GM18499 (cell line): ENCODE data around the gene LYRM4.
A peak's percentile ranks its signal among the peaks of the same experiment; 100 is the strongest.

ENCODE experiments used
- ATAC-seq: cut with Tn5 transposase; IDR thresholded peaks from one replicate; pipeline ENCODE4 v1.9.1; 2021; ENCODE audit warnings: moderate number of reproducible peaks; ENCODE audit not compliant: insufficient read depth, unreplicated experiment

Gene LYRM4

DNA sequence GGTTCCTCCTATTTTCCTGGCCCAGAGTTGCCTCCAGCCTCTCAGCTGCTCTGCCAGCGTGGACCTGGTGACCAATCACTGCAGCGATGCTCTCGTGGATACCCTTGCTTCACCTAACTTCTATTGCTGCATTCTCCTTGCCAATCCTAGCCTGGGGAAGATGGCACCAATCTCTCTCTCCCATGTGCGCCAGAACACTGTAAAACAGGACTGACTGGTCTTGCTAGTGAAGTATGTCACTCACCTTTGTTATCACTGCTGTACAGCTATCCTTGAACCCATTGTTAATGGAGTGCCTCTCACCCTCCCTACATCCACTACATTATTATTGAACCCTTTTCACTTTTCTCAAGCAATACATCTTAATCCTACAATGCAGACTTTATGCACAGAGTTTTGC lies 80.1 kb downstream of the LYRM4 start:
- ATAC-seq: no peak

DNA sequence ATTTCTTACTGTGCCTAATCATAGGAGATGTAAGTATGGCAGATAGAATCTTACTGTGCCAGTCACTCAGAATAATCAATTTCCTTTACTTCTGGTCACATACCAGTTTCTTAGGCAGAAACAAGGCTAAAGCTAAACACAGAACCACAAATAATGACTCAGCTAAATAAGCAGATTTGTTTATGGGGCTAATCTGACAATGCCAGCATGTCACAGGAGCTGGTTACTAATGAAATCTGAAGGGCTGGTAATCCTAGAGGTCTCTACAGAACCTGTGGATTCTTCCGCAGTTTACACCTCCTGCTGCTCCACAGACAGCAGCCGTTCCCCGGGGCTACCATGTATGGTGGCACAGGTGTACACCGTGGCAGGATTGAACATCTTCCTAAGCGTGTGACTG lies 80.8 kb downstream of the LYRM4 start:
- no peak for ATAC-seq

DNA sequence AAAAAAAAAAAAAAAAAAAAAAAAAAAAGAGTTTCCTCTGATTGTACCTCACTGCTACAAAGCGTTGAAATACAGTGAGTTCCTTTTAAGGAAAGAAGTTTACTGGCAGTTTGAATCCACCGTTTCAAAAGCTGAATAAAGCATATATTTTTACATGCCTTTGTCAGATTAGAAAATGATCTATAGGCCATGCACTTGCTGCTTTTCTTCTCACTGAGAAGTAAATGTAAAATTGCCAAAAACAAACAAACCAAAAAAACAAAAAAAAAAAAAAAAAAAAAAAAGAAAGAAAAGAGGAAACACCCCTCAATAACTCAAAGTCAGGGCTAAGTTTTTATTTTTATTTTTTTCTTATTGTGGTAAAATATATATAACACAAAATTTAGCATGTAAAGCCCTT lies 81.9 kb downstream of the LYRM4 start:
- ATAC-seq: no peak

DNA sequence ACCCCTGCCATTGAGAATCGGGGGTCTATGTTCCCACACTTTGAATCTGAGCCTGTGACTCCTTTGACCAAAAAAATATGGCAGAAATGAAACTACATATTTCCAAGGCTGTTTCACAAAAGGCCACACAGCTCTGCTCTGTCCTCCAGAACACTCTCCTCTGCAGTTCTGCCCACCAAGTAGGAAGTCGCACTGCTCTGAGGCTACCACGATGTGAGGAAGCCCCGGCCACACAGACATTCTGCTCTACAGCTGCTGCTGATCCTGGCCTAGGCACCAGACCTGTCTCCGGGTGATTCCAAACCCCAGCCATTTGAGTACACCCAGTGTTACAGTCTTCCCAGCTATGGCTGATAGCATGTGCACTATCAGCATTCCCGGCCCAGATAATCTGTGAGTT lies 85.1 kb downstream of the LYRM4 start:
- no peak for ATAC-seq

DNA sequence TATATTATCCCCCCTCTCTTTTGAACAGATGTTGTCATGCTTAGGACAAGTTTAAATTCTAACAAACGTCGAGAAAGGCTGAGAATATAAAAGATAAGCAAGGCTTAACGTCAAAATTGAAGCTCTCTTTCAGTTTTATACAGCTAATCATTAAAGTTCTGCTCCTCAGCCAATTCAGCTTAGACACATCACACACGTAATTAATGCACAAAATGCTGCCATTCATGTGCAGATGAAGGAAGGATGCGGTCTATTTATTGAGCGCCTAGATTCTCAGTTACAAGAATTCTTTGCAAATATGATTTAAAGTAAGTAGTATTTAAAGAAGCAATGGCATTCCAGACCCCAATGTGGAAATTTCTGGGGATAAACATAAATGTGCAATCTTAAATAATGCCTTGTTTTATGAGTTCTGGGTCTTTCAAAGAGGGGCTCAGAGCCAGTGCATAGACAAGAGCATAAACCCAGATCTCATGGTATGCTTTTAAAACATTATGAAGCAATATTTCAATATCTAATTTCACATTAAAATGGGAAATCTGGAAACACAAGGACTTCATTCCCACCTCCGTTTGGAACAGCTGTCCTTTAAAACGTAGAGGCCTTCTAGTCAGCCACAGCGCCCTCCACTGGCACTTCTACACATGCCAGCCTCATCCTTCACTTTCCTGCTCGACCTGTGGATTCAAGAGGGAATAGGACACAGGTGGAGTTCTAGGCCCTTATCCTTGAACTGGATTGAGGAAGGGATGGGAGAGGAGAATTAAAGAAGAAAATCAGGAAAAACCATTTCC lies 85.8 kb downstream of the LYRM4 start:
- no peak for ATAC-seq

DNA sequence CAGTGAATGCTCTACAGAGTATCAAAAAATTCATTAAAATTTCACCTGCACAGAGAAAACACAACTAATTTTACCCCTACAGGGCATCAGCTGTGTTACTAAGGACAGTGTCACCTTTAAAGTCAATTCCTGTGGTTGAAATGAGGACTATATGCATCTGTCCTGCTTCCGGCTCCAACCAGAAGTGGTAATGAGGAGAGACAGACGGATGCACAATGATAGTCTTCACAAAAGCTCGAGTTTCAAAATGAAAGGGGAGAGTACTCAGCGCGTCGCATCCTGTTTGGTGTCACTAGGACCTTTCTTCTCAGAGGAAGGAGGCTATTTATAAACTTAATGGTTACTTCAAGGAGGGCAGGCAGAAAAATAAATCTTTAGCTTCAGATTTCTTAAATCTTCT lies 86.5 kb downstream of the LYRM4 start:
- peak; percentile 90 for ATAC-seq

DNA sequence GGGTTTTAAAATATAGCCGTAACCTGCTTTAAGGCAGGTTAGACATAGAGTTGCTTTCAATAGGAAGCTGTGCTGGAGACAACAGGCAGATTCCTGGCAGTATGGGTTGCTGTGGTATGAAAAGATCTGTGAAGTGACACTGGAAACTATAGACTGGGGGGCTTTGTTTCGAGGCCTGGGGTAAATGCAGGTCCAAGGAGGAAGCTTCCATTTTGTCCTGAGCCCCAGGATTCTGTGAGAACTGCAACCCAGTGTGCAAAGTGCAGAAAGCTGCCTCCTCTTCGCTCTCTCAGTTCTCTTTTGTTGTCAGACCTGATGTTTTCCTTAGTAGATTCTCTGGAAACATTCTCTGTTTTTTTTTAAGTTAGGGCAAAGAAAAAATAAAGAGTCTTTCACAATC lies 86.9 kb downstream of the LYRM4 start:
- no peak for ATAC-seq

DNA sequence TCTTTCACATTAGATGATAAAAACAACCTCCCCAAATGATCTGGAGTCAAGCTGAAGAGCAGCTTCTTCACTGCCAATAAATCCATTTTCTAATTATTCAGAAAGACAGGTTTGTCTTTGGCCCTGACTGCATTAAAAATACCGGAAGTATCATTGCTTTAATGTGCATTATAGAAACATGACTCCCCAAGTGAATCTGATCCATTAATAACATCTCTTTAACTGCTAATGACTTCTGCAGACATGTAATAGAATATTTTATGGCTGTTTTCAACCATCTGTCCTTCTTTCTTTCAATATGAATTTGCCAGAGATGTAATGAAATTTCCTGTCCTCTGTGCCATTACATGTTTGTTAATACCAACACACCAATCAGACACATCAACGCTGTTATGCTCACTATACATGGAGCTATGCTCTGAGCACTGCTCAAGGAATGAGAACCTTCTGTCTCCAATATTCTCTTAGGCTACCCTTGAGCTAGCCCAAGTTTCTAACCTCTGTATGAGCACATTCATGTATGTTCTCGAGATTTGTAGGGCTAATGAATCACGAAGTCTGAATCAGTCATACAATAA lies 87.8 kb downstream of the LYRM4 start:
- no peak for ATAC-seq

DNA sequence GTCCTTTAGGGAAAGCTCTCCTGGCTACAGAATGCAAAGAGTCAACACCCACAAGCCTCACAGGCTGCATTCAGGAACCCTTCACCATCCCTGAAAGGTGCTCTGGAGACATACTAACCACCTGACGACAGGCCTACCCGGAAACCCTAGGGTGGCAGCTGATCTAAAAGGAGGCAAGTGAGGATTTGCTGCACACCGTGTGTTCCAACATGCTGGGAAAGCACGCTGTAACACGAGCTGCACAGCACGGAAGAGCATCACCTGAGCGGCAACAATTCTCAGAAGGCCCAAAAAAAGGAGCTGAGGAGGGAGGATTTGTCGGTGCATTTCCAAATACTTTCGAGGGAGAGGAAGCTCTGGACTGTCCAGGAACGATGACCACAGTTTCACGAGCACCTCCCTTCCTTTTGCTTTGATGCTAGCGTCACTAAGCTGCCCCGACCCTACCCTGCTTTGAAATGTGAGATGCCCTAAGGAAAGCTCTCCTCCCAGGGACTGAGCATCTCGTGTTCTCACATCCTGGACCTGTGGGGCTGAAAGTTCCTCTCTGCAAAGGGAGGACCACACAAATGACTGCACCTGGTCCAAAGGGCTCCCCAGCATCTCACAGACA lies 88.6 kb downstream of the LYRM4 start:
- ATAC-seq: no peak

DNA sequence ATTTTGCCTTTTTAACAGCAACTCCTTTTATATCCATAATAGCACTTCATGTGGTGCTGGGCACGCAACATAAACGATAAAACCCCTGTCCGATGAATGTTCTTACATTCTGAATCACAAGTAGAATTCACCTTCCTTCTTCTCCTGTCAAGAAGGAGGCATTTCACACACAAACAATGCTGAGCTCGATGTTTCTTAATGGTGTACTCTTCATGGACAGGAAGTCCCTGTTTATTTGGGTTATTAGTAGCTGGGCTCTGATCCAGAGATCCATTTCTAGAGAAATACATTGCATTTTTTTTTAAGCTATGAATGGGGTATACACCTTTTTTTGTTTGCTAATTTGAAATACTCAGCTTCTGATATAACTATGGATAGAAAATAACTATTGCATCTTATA lies 93.2 kb downstream of the LYRM4 start:
- ATAC-seq: no peak

DNA sequence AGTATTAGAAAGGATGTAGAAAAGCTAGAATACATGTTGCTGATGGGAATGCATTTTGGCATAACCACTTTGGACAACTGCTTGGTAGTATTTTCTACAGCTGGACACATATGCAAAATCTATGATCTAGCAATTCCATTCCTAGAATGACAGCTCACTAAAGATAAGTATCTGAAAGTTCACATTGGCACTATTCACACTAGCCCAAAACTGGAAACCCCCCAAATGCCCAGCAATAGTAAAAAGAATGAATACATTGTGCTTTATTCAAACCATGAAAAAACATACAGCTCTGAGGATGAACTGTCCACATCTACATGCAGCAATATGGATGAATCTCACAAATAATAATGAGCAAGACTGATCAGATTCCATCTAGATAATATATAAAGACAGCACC lies 96.7 kb downstream of the LYRM4 start:
- ATAC-seq: no peak

DNA sequence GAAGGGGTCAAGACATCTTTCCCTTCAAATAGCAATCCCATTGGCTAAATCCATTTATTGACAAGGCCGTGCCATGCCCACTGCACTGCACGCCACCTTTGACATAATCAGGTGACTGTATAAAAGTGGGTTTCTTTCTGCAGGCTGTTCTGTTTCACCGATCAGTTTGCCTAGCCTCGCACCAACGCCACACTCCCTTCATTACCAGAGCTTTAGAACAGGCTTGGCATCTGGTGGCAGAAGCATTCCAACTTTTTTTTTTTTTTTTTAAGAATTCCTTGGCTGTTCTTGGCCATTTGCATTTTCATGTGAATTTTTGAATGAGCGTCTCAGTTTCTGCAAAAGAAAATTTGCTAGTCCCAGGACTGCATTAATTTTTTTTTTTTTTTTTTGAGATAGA lies 97.5 kb downstream of the LYRM4 start:
- no peak for ATAC-seq

DNA sequence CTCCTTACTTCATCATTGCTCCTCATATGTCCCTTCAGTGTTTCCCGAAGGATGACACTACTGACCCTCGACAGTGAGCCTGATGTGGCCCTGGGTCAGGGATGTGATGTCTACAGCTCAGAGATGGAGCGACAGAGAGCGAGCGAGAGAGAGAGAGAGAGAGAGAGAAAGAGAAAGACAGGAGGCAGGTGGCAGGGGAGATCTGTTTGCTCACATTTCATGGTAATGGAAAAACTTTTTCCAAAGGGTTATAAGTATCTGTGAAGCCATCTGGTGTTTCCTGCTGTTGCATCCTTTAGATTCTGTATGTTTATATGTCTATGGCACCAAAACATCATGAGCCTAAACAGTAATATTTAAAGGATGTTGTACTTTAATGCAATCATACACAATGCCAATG lies 98.4 kb downstream of the LYRM4 start:
- no peak for ATAC-seq

DNA sequence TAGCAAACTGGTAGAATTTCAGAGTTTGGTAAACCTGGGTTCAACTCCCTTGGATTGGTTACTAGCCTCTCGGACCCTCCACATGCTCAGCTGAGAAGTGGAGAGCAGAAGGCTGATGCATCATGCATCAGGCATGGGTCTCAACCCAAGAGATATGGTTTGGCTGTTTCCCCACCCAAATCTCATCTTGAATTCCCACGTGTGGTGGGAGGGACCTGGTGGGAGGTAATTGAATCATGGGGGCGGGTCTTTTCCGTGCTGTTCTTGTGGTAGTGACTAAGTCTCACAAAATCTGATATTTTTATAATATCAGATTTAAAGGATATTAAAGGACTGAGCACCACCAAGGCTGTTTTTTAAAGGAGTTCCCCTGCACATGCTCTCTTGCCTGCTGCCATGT lies 100.5 kb downstream of the LYRM4 start:
- ATAC-seq: no peak

DNA sequence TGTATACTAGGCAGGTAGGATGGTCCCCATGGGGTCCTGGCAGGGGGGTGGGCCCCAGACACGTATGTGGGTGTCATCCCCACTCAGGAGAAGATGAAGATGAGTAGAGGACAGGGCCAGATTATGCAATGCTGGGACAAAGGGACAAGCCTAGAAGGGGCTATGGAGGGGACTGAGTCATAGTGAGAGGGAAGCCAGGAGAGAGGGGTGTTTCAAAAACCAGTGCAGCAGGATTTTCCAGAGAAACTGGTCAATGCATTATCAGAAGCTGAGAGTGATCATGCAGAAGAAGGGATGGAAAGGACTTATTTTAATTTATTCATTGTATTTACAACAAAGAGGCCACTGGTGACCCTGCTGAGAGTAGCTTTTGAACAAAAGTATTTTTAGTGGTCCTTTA lies 101.6 kb downstream of the LYRM4 start:
- no peak for ATAC-seq

DNA sequence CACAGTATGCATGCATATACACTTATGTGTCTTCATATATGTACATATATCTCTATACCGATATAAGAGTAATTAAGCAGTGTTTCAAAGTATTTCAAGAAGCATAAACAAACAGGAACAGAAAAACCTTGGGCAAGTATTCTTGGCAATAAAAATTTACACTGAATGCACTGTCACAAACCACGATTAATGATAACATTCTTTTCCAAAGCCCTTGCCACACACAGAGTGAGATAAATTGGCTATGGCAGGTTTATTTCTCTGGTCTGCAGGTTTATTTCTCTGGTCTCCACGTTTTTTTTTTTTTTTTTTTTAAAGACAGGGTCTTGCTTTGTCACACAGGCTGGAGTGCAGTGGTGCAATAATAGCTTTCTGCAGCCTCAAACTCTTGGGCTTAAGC lies 102.6 kb downstream of the LYRM4 start:
- ATAC-seq: no peak

DNA sequence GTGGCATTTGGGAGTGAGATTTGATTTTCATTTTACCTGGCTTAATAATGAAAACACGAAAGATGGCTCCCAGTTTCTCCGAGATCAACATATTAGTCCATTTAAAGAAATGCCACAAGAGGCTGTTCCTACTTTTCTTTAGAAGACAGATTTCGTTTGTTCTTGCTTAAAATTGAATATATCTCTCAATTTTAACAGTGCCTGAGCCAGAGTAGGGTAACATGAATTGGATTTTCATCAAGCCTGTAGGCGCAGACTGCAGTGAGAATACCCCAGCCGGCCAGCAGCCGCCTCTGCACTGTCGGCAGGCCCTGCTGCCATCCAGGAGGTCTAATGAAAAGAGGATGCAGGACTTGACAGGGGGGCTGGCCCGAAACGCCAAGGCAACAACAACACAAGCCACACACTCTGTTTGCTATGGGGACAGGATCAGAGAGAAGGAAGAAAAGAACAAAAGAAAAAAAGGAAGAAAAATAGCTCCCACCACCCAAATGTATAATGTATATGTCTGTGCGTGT lies 103.1 kb downstream of the LYRM4 start:
- ATAC-seq: no peak

DNA sequence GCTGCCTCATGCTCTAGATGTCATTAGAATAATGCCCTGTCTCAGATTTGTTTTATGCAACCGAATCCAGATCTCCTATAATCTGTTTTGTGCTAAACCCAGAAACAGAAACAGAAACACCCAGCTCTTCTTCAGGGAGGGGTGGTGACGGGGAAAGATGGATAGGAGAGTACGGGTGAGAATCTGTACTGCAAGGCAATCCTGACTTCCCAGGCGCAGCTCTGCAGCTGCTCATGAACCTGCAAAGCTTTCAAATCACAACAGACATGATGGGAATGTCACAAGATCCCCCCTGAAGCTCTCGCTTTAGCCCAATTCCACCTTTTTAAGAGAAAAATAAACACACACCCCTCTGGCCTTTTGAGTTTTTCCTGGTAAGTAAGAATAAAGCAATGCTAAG lies 104.1 kb downstream of the LYRM4 start:
- no peak for ATAC-seq

DNA sequence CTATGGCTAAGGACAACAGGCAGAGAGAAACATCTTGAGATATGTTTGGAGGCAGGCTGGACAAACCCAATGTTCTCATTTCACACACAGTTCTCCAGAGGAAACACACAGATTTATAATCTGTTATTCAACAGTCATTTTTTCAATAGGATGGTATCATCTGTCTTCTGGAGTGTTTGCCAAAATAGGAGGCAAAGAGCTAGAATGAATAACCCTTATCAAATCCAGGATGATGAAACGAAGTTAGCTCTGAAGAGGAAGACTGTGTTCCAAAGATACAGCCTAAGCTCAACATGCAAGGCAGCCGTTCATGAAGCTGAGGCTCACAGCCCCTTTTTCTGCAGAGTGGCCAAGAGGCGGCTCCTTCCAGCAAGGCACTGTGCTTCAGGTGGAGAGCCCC lies 104.8 kb downstream of the LYRM4 start:
- ATAC-seq: no peak

DNA sequence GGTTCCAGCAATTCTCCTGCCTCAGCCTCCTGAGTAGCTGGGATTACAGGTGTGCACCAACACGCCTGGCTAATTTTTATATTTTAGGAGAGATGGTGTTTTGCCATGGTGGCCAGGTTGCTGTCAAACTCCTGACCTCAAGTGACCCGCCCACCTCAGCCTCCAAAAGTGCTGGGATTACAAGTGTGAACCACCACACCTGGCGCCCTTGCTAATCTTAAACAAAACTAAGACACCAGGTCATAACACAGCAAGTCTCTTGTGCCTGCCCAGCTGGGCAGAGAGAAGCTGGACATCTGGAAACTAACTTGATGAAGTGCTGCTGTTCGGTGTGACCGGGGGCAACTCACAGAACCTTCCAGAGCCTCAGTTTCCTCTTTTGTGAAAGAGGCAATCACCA lies 107.6 kb downstream of the LYRM4 start:
- no peak for ATAC-seq

DNA sequence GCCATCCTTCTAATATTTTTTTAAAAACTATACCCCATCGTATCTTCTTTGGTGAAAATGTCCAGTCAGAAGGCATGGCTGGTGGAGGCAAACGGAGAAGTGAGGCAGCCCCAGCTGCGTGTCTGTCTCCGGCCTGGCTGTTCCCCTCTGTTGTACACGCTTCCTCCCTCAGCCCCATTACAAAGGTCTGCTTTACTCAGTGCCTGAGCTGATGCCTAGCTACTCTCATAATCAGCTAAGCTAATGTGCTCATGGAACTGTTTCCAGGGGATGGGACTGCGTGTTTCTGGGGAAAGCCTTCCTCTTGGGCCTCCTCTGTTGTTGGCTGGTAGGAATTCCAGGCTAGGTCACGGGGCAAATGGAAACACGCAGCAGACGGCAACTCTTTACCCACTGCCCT lies 108.3 kb downstream of the LYRM4 start:
- ATAC-seq: no peak

DNA sequence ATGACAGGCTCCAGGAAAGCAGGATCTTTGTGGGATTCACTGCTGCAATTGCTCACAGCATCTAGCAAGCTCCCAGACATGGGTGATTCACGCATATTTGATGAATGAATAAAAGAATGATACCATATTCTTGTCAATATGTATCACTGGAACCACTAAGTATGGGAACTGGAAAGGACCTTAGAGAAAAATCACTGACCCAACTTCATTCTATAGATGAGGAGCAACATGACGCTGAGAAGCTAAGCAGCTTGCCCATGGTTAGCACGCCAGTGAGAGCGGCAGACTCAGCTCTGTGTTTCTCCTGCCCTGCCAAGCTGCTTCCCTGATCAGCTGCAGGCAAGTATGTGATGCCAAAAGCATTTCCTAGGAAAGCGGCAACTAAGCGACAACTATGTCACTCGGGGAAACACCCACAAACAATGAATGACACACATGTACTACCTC lies 108.8 kb downstream of the LYRM4 start:
- no peak for ATAC-seq
